NCI-H1694 treated with DMSO at 0.1 percent for 48 hours (cell line): Measurements from ENCODE around the gene OPN1SW.

Experiments
- DNase-seq: peaks from one replicate; lab custom pipeline; 2025; lab: John Stamatoyannopoulos, UW

The OPN1SW gene

GRCh38 chr7:128732521-128733277 is 42.9 kb downstream of the OPN1SW start:
- DNase-seq: no peak

- no peak for DNase-seq
Measured at GRCh38 chr7:128731184-128731583, 44.4 kb downstream of the OPN1SW start.

- no peak for DNase-seq
Measured at GRCh38 chr7:128729494-128729893, 46.1 kb downstream of the OPN1SW start.

- DNase-seq: no peak
Measured at GRCh38 chr7:128728598-128728997, 47.0 kb downstream of the OPN1SW start.

GRCh38 chr7:128727239-128727638 is 48.4 kb downstream of the OPN1SW start:
- DNase-seq: no peak

- DNase-seq: no peak
Measured at GRCh38 chr7:128726737-128727072, 48.9 kb downstream of the OPN1SW start.

GRCh38 chr7:128726059-128726736 is 49.4 kb downstream of the OPN1SW start:
- peak; percentile 31 for DNase-seq

- DNase-seq: no peak
Measured at GRCh38 chr7:128725531-128725930, 50.1 kb downstream of the OPN1SW start.

GRCh38 chr7:128724743-128725142 is 50.9 kb downstream of the OPN1SW start:
- DNase-seq: no peak
